K562 (cell line): Measurements from ENCODE around the gene CCDC3. TPM values are rescaled to one million over a fixed set of nuclear protein-coding genes. Genes with fewer than 3 reads are reported as not detected.

ENCODE experiments used
- PURB ChIP-seq: sonication (generic); formaldehyde crosslinking; IDR thresholded peaks from 2 replicates; pipeline ENCODE4 v1.9.0; 2021; ENCODE audit warnings: low read depth, mild to moderate bottlenecking, missing genetic modification reagents
- ZBTB11 ChIP-seq, 3 experiments: fragments of 200-800 bp in 1 of 3; fragments of 250-450 bp in 1 of 3; fragments of 450-650 bp in 1 of 3; sonication (Bioruptor Pico) in 1 of 3; sonication (Bioruptor generic) in 1 of 3; formaldehyde crosslinking in 1 of 3; IDR thresholded peaks; 2 replicates each; pipeline versions ENCODE4 v1.6.1 to v1.8.0; 2016 to 2022; ENCODE audit warnings: mild to moderate bottlenecking in 2 of 3, missing genetic modification characterization in 2 of 3, missing compliant biosample characterization in 1 of 3, moderate library complexity in 1 of 3
- ZMIZ1 ChIP-seq, 2 experiments: fragments of 150-350 bp in 1 of 2; IDR thresholded peaks; 2 replicates each; pipeline ENCODE4 v1.6.1; 2012 to 2016; ENCODE audit warnings: low read depth in 2 of 2, low read length in 2 of 2, mild to moderate bottlenecking in 1 of 2, moderate library complexity in 1 of 2
- ZNF507 ChIP-seq: conservative IDR thresholded peaks from 2 replicates; pipeline ENCODE4 v1.6.1; 2017; ENCODE audit warnings: missing genetic modification characterization, missing compliant biosample characterization
- polyA plus RNA-seq, 8 experiments: library from polyadenylated mRNA; depleted of rRNA in 4 of 8; stranded (reverse) in 5 of 8; unstranded in 3 of 8; fragments of >200 nt; fragmentation: Nextera tagmentation in 2 of 8; fragmentation: Illumina TruSeq in 1 of 8; extraction: Ambion mirVana in 2 of 8; extraction: Trizol in 1 of 8; gene quantifications; 2 replicates each; pipeline versions ENCODE4 v1.2.1 to v1.2.3, GENCODE V29; 2011 to 2014; ENCODE audit warnings: inconsistent platforms in 1 of 8, missing spikeins in 1 of 8
- total RNA-seq, 7 experiments: library from RNA; depleted of rRNA in 6 of 7; stranded (reverse); fragments of >200 nt in 6 of 7; fragmentation: Illumina TruSeq in 2 of 7; extraction: Trizol in 2 of 7; gene quantifications; 2 replicates each; pipeline versions ENCODE4 v1.2.1 to v1.2.3, GENCODE V29; 2011 to 2021; ENCODE audit warnings: low replicate concordance in 1 of 7

The CCDC3 gene
- total and polyA plus RNA-seq, 9 of the 15 experiments (the other 6 are each of a cell fraction or from before 2014, with no cell fraction given) = not detected

- TF ChIP-seq ZBTB11 (CRISPR knock-in tag; IDR thresholded peaks at IDR 0.05) (no peak), ZMIZ1 (IDR thresholded peaks at IDR 0.05; ENCODE audit: low read depth in 2 of 2, low read length in 2 of 2) (no peak), PURB (CRISPR knock-in tag) (no peak), ZNF507 (tag) (no peak)
Measured at GRCh38 chr10:12946372-12946771, 55.1 kb downstream of the CCDC3 start (continued).
